Measurements from ENCODE around the gene MTREX. TPM values are rescaled to one million over a fixed set of nuclear protein-coding genes. Genes with fewer than 3 reads are reported as not detected.
"Not testable (repeated sequence)": the region's sequence is repeated elsewhere in the genome, so short reads cannot be mapped to it uniquely, and the experiment has no call there.

The MTREX gene
- total RNA-seq, result 10 to 100 TPM; 54.8 to 65.9 TPM
- long read RNA-seq, full-length matches to known transcripts, result 20 of 33 reads
- long read RNA-seq, partial matches to known transcripts, result 11 of 33 reads
- long read RNA-seq, other reads (novel, unspliced or antisense), result 2 of 33 reads

GRCh38 chr5:55307383-55308253 is at the start of gene MTREX, which contains the start of gene DHX29:
TSS of gene MTREX (plus strand) at chr5:55307989. CDS start at chr5:55308014, 25 bp downstream.
TSS of gene DHX29 (minus strand) at chr5:55307694. CDS start at chr5:55307573, 121 bp downstream.
- ATAC-seq (peak; percentile 97 to 98), DNase-seq (peak; percentile 94)
- intact Hi-C loops (cut with DNase I), result no loop called here

GRCh38 chr5:55258339-55258738 is 49.5 kb upstream of the MTREX start:
- no peak for ATAC-seq
- intact Hi-C loops (cut with DNase I), result loop anchor here in 1 of 2 donors (5.0 kb wide), 1 partner anchor 34 kb away; no protein-coding TSS in a partner anchor
- no peak for DNase-seq

- ATAC-seq (no peak), DNase-seq (no peak)
- intact Hi-C loops (cut with DNase I), result no loop called here
Observed at GRCh38 chr5:55276771-55277170, 31.0 kb upstream of the MTREX start.

GRCh38 chr5:55278778-55279177 is 29.0 kb upstream of the MTREX start:
- intact Hi-C loops (cut with DNase I), result no loop called here
- ATAC-seq (no peak), DNase-seq (no peak)

GRCh38 chr5:55286411-55286933 is 21.3 kb upstream of the MTREX start:
- intact Hi-C loops (cut with DNase I), result no loop called here
- no peak for ATAC-seq

GRCh38 chr5:55289808-55290207 is 18.0 kb upstream of the MTREX start:
- no peak for DNase-seq
- intact Hi-C loops (cut with DNase I), result loop anchor here in 1 of 2 donors (5.0 kb wide), 1 partner anchor 33 kb away; no protein-coding TSS in a partner anchor
- ATAC-seq, result no peak

More at GRCh38 chr5:55286411-55286933, 21.3 kb upstream of the MTREX start:
- no peak for DNase-seq

- intact Hi-C loops (cut with DNase I), result loop anchor here in 1 of 2 donors (5.0 kb wide), 1 partner anchor 34 kb away; no protein-coding TSS in a partner anchor
- ATAC-seq, result no peak
Observed at GRCh38 chr5:55290991-55291390, 16.8 kb upstream of the MTREX start.

GRCh38 chr5:55294935-55295334 is 12.9 kb upstream of the MTREX start:
- ATAC-seq (no peak), DNase-seq (no peak)
- intact Hi-C loops (cut with DNase I), result loop anchor here in 1 of 2 donors (5.0 kb wide), 1 partner anchor 38 kb away; no protein-coding TSS in a partner anchor

More at GRCh38 chr5:55290991-55291390, 16.8 kb upstream of the MTREX start:
- DNase-seq, result no peak

GRCh38 chr5:55300890-55301289 is 6.9 kb upstream of the MTREX start:
- no peak for ATAC-seq
- intact Hi-C loops (cut with DNase I), result no loop called here
- no peak for DNase-seq

GRCh38 chr5:55303238-55303690 is 4.5 kb upstream of the MTREX start:
- DNase-seq (no peak), ATAC-seq (peak in 1 of 2 donors; percentile 21)
- intact Hi-C loops (cut with DNase I), result no loop called here

- ATAC-seq, result no peak
Observed at GRCh38 chr5:55304584-55304983, 3.2 kb upstream of the MTREX start.

GRCh38 chr5:55305345-55305744 is 2.4 kb upstream of the MTREX start:
- intact Hi-C loops (cut with DNase I), result no loop called here

More at GRCh38 chr5:55304584-55304983, 3.2 kb upstream of the MTREX start:
- no peak for DNase-seq
- intact Hi-C loops (cut with DNase I), result no loop called here

GRCh38 chr5:55306641-55307382 is 977 bp upstream of the MTREX start:
- ATAC-seq (peak; percentile 3 to 5), DNase-seq (no peak)

More at GRCh38 chr5:55305345-55305744, 2.4 kb upstream of the MTREX start:
- DNase-seq (no peak), ATAC-seq (no peak)

GRCh38 chr5:55308254-55308836 is 556 bp downstream of the MTREX start:
- intact Hi-C loops (cut with DNase I), result no loop called here
- no peak for DNase-seq
- peak in 1 of 2 donors; percentile 9 for ATAC-seq

More at GRCh38 chr5:55306641-55307382, 977 bp upstream of the MTREX start:
- intact Hi-C loops (cut with DNase I), result no loop called here

- intact Hi-C loops (cut with DNase I), result no loop called here
- ATAC-seq, result no peak
Observed at GRCh38 chr5:55313870-55314617, 6.3 kb downstream of the MTREX start.

GRCh38 chr5:55316289-55316688 is 8.5 kb downstream of the MTREX start:
- DNase-seq (no peak), ATAC-seq (no peak)
- intact Hi-C loops (cut with DNase I), result no loop called here

More at GRCh38 chr5:55313870-55314617, 6.3 kb downstream of the MTREX start:
- DNase-seq, result no peak

GRCh38 chr5:55316837-55317236 is 9.0 kb downstream of the MTREX start:
- intact Hi-C loops (cut with DNase I), result no loop called here
- no peak for ATAC-seq
- DNase-seq, result no peak

GRCh38 chr5:55318237-55318636 is 10.4 kb downstream of the MTREX start:
- intact Hi-C loops (cut with DNase I); ATAC-seq; DNase-seq: not testable (repeated sequence)

Data from left cardiac atrium (tissue), 4 donors.